Globus pallidus (tissue), 1 donor: Measurements from ENCODE around the gene WDR7.

Source experiments
- DNase-seq: peaks from one replicate; pipeline ENCODE4 v3.0.0-alpha.2; 2015; ENCODE audit warnings: low spot score

Gene WDR7

DNA sequence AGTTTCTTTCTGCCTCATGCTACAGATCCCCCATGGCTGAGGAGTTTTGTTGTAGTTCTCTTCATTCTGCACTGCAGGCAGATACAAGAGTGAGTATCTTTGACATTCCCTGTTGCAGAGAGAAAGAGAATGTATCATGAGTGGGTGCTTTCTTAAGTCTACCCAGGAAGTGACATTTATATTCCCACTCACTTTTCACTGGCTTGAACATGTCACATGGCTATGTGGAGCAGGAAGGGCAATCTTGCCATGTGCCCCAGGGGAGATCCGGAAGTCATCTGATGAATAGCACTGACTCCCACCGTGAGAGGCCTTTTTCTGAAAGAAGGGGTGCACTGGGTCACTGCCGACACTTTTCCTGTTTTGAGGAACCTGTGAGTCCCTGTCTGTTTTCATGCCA, 429.3 kb downstream of the WDR7 start:
- DNase-seq: no peak

DNA sequence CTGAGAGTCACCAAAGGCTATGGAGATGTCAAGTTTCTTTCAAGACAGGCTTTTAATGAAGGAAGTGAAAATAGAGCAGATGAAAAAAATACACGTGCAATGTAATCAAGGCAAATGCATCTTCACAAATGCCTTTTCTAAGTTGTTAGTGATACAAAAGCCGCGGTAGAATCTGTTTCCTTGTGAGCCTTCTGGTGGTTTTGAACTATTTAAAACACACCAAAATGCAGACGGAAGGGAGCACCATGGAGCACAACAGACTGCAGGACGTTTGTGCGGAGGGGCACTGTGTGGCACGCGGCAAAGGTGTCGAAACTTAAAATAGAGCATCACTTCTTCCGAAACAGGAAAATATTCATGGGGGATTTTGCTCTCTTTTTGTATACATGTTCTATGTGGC, 430.7 kb downstream of the WDR7 start:
- no peak for DNase-seq

DNA sequence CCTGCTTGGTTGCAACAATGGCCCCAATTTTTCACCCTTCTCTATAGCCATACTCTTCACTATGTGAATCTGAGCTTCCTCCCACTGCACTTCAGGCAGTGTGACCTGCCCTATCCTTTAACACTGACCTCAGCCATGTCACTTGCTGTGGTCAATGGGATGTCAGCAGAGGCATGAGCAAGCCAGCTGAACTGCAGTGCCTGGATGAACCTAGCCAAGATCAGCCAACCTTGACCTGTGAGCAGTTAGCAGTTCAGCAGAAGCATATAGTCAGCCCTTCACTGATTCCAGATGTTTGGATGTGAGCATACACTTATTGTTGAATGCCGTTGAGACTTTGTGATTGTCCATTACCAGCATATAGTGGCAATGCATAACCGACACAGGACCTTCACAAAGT, 432.3 kb downstream of the WDR7 start:
- DNase-seq: no peak

DNA sequence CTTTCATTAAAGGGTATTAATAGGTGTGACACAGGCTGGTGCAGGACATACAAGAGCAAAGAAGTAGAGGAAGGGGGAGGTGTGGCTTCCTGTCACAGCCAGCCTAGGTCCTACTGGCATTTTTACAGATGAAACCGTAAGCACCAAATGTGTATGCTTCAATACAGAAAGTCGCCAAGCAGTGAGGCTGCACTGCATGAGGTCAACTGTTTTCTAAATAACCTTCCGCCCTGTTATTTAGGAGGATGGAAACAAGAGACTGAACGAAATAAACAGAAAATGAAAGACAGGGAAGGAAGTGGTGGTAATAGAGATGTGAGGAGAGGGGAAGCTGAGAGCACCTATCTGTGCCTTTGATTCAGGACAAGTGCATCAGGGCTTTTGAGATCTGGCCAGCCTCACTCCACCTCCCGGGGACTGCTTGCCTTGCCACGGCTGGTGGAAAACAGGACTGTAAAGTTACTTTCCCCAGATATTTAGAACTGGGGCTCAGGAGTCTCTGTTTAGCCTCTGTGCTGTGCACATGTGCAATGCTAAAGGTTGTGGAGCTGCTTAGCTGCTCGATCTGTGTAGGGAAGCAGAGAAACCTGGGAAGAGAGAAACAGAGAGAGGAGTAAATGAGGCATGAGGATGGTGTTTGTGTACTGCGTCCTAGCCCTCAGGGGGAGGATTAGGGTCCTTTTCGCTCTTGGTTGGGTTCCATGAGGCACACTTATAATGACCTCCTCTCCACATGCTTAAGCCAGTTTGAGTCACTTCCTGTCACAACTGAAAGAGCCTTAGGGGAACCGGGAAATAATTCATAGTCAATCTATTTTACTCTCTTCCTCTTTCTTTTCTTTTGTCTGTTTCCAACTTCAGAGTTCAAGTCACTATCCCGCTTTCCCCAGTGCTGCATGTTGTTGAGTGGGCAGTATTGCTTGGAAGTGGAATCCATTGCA, 433.4 kb downstream of the WDR7 start:
- no peak for DNase-seq

DNA sequence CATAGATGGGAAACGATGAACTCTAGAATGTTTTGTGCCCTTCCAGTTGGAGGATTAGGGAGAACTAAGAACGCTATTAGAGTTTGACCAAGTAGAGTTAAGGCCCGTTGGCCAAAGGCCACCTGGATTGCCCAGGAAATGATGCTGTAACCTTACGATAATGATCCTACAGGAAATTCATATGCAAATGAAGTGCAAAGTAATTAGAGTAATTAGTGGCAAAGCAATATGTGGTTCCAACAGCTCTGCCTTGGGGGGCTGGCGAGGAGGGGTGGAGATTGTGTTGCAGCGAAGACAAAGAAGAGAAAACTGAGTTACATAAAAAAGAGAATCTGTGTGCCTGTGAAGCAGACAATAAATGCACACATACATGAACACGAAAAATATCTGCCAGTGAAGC, 434.2 kb downstream of the WDR7 start:
- DNase-seq: no peak

DNA sequence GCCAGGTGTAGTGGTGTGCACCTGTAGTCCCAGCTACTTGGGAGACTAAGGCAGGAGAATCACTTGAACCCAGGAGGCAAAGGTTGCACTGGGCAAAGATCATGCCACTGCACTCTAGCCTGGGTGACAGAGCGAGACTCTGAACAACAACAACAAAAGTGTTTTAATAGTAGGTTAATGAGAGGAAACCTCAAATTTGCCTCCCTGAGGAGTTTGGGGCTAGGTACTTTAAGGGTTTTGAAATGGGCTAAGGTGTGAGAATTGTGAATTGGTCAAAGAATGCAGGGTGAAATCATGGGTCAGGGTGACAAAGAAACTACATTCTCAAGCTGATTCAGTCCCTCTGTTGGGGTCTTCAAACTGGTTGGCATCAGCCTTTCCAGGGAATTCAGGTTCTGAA, 435.0 kb downstream of the WDR7 start:
- DNase-seq: no peak
